H1 (cell line): ENCODE results near the gene TRIM29. TPM values are rescaled to one million over a fixed set of nuclear protein-coding genes. Genes with fewer than 3 reads are reported as not detected.

ENCODE experiments used
- ATF2 ChIP-seq: IDR thresholded peaks from 2 replicates; pipeline ENCODE4 v1.6.1; 2012; ENCODE audit warnings: low read length, inconsistent platforms
- BRCA1 ChIP-seq: IDR thresholded peaks from 2 replicates; pipeline ENCODE4 v1.6.1; 2012; ENCODE audit warnings: low read depth, low read length, improper control_type of control experiment
- CHD2 ChIP-seq: IDR thresholded peaks from 2 replicates; pipeline ENCODE4 v1.6.1; 2012; ENCODE audit warnings: low read length, improper control_type of control experiment
- POU5F1 ChIP-seq: IDR thresholded peaks from 2 replicates; pipeline ENCODE4 v1.6.1; 2011; ENCODE audit warnings: low read depth, mild to moderate bottlenecking, low read length, moderate library complexity
- RBBP5 ChIP-seq: IDR thresholded peaks from 2 replicates; pipeline ENCODE4 v1.7.1; 2012; ENCODE audit warnings: low read depth, mild to moderate bottlenecking, inconsistent platforms, low read length, moderate library complexity, borderline replicate concordance
- polyA plus RNA-seq, 7 experiments: library from polyadenylated mRNA; depleted of rRNA in 3 of 7; stranded (reverse) in 5 of 7; unstranded in 2 of 7; fragments of >200 nt in 5 of 7; fragments of 200-250 nt in 2 of 7; gene quantifications; 1 replicate in 5 of 7; 2 replicates in 1 of 7; 4 replicates in 1 of 7; pipeline versions ENCODE4 v1.2.1 to v1.2.3, GENCODE V29; 2011 to 2013; ENCODE audit warnings: missing spikeins in 2 of 7, mixed read lengths in 2 of 7
- total RNA-seq: library from RNA; stranded (reverse); fragmentation: NEBNext Ultra II Directional; extraction: Animal tissue kit (Norgen Biotek cat#: 25700); gene quantifications from 2 replicates; pipeline ENCODE4 v1.2.1, GENCODE V29; 2021

TRIM29 gene
- total and polyA plus RNA-seq, 2 of the 8 experiments (the other 6 are each of a cell fraction or from before 2014, with no cell fraction given) = 0.17 to 0.43 TPM

DNA sequence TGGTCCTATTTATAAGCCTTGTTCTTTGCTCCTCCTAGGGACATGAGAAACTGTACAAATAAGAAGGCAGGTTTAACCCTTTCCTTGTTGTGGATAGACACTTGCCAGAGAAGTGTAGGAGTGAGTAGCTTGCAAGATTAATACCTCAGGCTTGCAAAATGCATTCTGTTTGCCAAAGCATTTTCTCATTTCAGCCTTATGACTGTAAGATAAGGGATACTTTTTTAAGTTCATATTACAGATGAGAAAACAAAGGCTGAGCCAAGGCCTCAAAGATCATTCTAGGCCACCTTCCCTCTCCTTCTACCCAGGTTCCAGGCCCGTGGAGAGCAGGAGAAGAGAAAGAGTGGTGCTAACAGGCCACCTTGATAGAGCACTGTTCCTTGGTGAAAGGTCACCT lies 46.8 kb downstream of the TRIM29 start (continued):
- TF ChIP-seq CHD2 (no peak), POU5F1 (no peak), RBBP5 (no peak), ATF2 (no peak), BRCA1 (no peak)
